OCI-LY1 (cell line): ENCODE data around the gene SMCP.
A peak's percentile ranks its signal among the peaks of the same experiment; 100 is the strongest.

Experiments used
- H2AFZ ChIP-seq: fragments of 200-600 bp; sonication (generic), shearing (Covaris generic); 2 replicates; pipeline ENCODE4 v1.6.0; 2014; ENCODE audit warnings: antibody characterized with exemption, mild to moderate bottlenecking, low read length
- H3F3A ChIP-seq: fragments of 200-600 bp; sonication (generic), shearing (Covaris generic); 2 replicates; pipeline ENCODE4 v1.6.0; 2014; ENCODE audit warnings: mild to moderate bottlenecking, antibody characterized with exemption, low read length, moderate library complexity; ENCODE audit not compliant: insufficient read depth
- H3K27ac ChIP-seq: fragments of 200-600 bp; sonication (generic); 2 replicates; pipeline ENCODE4 v1.5.1; 2014; ENCODE audit warnings: low read length, mixed run types, mild to moderate bottlenecking, low read depth; ENCODE audit not compliant: poor library complexity, severe bottlenecking
- H3K27me3 ChIP-seq: fragments of 200-600 bp; sonication (generic); 2 replicates; pipeline ENCODE4 v1.6.0; 2014; ENCODE audit warnings: antibody characterized with exemption, mild to moderate bottlenecking, low read length, moderate library complexity; ENCODE audit not compliant: insufficient read depth
- H3K36me3 ChIP-seq: fragments of 200-600 bp; sonication (generic); 2 replicates; pipeline ENCODE4 v1.6.1; 2014; ENCODE audit warnings: mild to moderate bottlenecking, antibody characterized with exemption, low read length, moderate library complexity, mixed read lengths; ENCODE audit not compliant: insufficient read depth
- H3K4me1 ChIP-seq: fragments of 200-600 bp; sonication (generic); 2 replicates; pipeline ENCODE4 v1.5.1; 2014; ENCODE audit warnings: mild to moderate bottlenecking, low read length, moderate library complexity; ENCODE audit not compliant: insufficient read depth, severe bottlenecking
- H3K4me2 ChIP-seq: fragments of 200-600 bp; sonication (generic), shearing (Covaris generic); 2 replicates; pipeline ENCODE4 v1.6.1; 2014; ENCODE audit warnings: low read length
- H3K4me3 ChIP-seq: fragments of 200-600 bp; sonication (generic); 2 replicates; pipeline ENCODE4 v1.5.1; 2014; ENCODE audit warnings: low read length, low read depth, mild to moderate bottlenecking, mixed read lengths; ENCODE audit not compliant: poor library complexity, severe bottlenecking
- H3K79me2 ChIP-seq: fragments of 200-600 bp; shearing (Covaris generic); 2 replicates; pipeline ENCODE4 v1.6.1; 2016; ENCODE audit warnings: mixed run types, low read length, mixed read lengths; ENCODE audit not compliant: insufficient read depth
- H3K9ac ChIP-seq: fragments of 200-600 bp; sonication (generic), shearing (Covaris generic); 2 replicates; pipeline ENCODE4 v1.6.1; 2014; ENCODE audit warnings: mild to moderate bottlenecking, low read length, mixed read lengths
- H3K9me2 ChIP-seq: fragments of 200-600 bp; sonication (generic), shearing (Covaris generic); 2 replicates; pipeline ENCODE4 v1.6.1; 2014; ENCODE audit warnings: low read depth, mild to moderate bottlenecking, low read length, mixed read lengths
- H3K9me3 ChIP-seq: fragments of 200-600 bp; shearing (Covaris generic); 2 replicates; pipeline ENCODE4 v1.6.1; 2014; ENCODE audit warnings: low read length, mixed read lengths
- H4K20me1 ChIP-seq: fragments of 200-600 bp; sonication (generic), shearing (Covaris generic); 2 replicates; pipeline ENCODE4 v1.6.0; 2016; ENCODE audit warnings: mild to moderate bottlenecking, low read length; ENCODE audit not compliant: insufficient read depth
- CTCF ChIP-seq: fragments of 200-600 bp; sonication (generic), shearing (Covaris generic); IDR thresholded peaks from 2 replicates; pipeline ENCODE4 v1.5.1; 2017; ENCODE audit warnings: mild to moderate bottlenecking, antibody characterized with exemption, low read length, moderate library complexity, mixed read lengths
- EZH2 ChIP-seq: fragments of 200-600 bp; sonication (generic), shearing (Covaris generic); IDR thresholded peaks from 2 replicates; pipeline ENCODE4 v1.8.0; 2017; ENCODE audit warnings: borderline replicate concordance, mixed run types, mild to moderate bottlenecking, antibody characterized with exemption, low read length, moderate library complexity, mixed read lengths

SMCP gene, protein sequence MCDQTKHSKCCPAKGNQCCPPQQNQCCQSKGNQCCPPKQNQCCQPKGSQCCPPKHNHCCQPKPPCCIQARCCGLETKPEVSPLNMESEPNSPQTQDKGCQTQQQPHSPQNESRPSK

DNA sequence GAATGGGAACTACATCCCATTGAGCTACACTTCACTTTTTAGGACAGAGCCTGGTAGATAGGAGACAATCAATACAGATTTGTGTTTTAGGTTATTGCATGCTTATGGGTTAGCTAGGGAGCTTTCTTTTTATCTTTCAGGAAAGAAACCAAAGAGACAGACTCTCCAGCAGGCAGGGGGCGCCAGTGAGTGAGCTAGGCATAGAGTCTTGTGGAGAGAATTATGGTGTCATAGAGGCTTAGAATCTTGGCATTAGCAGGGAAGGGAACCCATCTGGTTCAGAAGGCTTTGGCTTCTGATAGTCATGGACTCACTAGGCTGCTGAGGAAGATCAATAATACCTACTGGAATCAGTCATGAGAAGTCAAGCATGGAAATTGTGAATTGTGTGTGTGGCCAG, at the start of gene SMCP:
Gene SMCP (plus strand): TSS at position 281 of the 400 bp plus-strand sequence. CDS start 6,101 bp downstream, outside the sequence.
- H3K4me3 ChIP-seq, result no peak within 1 kb of the TSS
- no peak within 1 kb of the TSS for H3K4me2 ChIP-seq
- no peak within 1 kb of the TSS for H2AFZ ChIP-seq
- H3F3A ChIP-seq, result no peaks in the 10 kb centered on the region
- H3K36me3 ChIP-seq, result no peaks in the 10 kb centered on the region
- H3K27me3 ChIP-seq, result no peaks in the 10 kb centered on the region
- no peaks in the 10 kb centered on the region for H3K79me2 ChIP-seq
- H3K27ac ChIP-seq, result no peak within 1 kb of the TSS
- H3K4me1 ChIP-seq, result no peaks in the 10 kb centered on the region
- no peaks in the 10 kb centered on the region for H3K9me2 ChIP-seq
- TF ChIP-seq CTCF (peak; percentile 59; the same call in 1 of the 2 replicates), EZH2 (no peak)
- H3K9ac ChIP-seq, result no peak within 1 kb of the TSS
- H3K9me3 ChIP-seq, result no peaks in the 10 kb centered on the region
- no peaks in the 10 kb centered on the region for H4K20me1 ChIP-seq

GRCh38 chr1:152836870-152837269, 41.3 kb upstream of the SMCP start:
- no peaks in the 10 kb centered on the region for H3K36me3 ChIP-seq
- no peaks in the 10 kb centered on the region for H3K4me1 ChIP-seq

GRCh38 chr1:152842556-152842955, 35.6 kb upstream of the SMCP start, which contains the start of gene LCE6A:
TSS of gene LCE6A (plus strand) at chr1:152842856. CDS start at chr1:152843521, 665 bp downstream.
- H3K4me3 ChIP-seq, result no peak within 1 kb of the TSS
- H3K27ac ChIP-seq, result no peak within 1 kb of the TSS
- H3K79me2 ChIP-seq, result no peaks in the 10 kb centered on the region
- H3F3A ChIP-seq, result no peaks in the 10 kb centered on the region
- no peaks in the 10 kb centered on the region for H4K20me1 ChIP-seq
- no peaks in the 10 kb centered on the region for H3K27me3 ChIP-seq
- no peaks in the 10 kb centered on the region for H3K36me3 ChIP-seq
- no peaks in the 10 kb centered on the region for H3K4me1 ChIP-seq
- H3K9me2 ChIP-seq, result no peaks in the 10 kb centered on the region
- no peak within 1 kb of the TSS for H3K4me2 ChIP-seq
- H3K9ac ChIP-seq, result no peak within 1 kb of the TSS
- H3K9me3 ChIP-seq, result no peaks in the 10 kb centered on the region
- no peak for TF ChIP-seq CTCF
- TF ChIP-seq EZH2, result no peak
- no peak within 1 kb of the TSS for H2AFZ ChIP-seq

More at GRCh38 chr1:152836870-152837269, 41.3 kb upstream of the SMCP start:
- Histone ChIP-seq H4K20me1 (no peaks in the 10 kb centered on the region), H3K27ac (no peak overlapping the region), H3K79me2 (no peaks in the 10 kb centered on the region), H3K4me2 (no peak overlapping the region), H3K27me3 (no peaks in the 10 kb centered on the region), H3K9ac (no peak overlapping the region), H3K9me3 (no peaks in the 10 kb centered on the region), H3F3A (no peaks in the 10 kb centered on the region), H3K9me2 (no peaks in the 10 kb centered on the region), H3K4me3 (no peak overlapping the region), H2AFZ (no peak overlapping the region)
- no peak for TF ChIP-seq EZH2
- no peak for TF ChIP-seq CTCF
